SJCRH30 (cell line): ENCODE results near the gene ASXL1. TPM values are rescaled to one million over a fixed set of nuclear protein-coding genes. Genes with fewer than 3 reads are reported as not detected.
"Not testable (repeated sequence)": the region's sequence is repeated elsewhere in the genome, so short reads cannot be mapped to it uniquely, and the experiment has no call there.

Experiments used
- DNase-seq, 2 experiments: peaks; one replicate each; pipeline ENCODE4 v3.0.0-alpha.2; 2015 to 2020
- H3K27ac ChIP-seq: fragments of 250-450 bp; sonication (Bioruptor Pico); 2 replicates; pipeline ENCODE4 v1.5.1; 2020; ENCODE audit warnings: mild to moderate bottlenecking, moderate library complexity
- H3K27me3 ChIP-seq: fragments of 250-450 bp; sonication (Bioruptor Pico); 2 replicates; pipeline ENCODE4 v1.5.1; 2020; ENCODE audit warnings: mild to moderate bottlenecking, moderate library complexity
- H3K36me3 ChIP-seq: fragments of 250-450 bp; sonication (Bioruptor Pico); 2 replicates; pipeline ENCODE4 v1.5.1; 2020; ENCODE audit warnings: mild to moderate bottlenecking, moderate library complexity
- H3K4me1 ChIP-seq: fragments of 250-450 bp; sonication (Bioruptor Pico); 2 replicates; pipeline ENCODE4 v1.5.1; 2020; ENCODE audit warnings: mild to moderate bottlenecking, moderate library complexity
- H3K4me3 ChIP-seq: fragments of 250-450 bp; sonication (Bioruptor Pico); 2 replicates; pipeline ENCODE4 v1.5.1; 2020; ENCODE audit warnings: mild to moderate bottlenecking, moderate library complexity
- H3K9me3 ChIP-seq: fragments of 250-450 bp; sonication (Bioruptor Pico); replicated peaks from 2 replicates; pipeline ENCODE4 v1.5.1; 2020; ENCODE audit warnings: mild to moderate bottlenecking, moderate library complexity
- total RNA-seq: library from RNA; depleted of rRNA; stranded (reverse); fragments of >200 nt; shearing (Covaris generic); gene quantifications from 2 replicates; pipeline ENCODE4 v1.2.3, GENCODE V29; 2014

ASXL1 gene
- total RNA-seq, 1 experiment from 2014 or later, result 56.0 TPM

DNA sequence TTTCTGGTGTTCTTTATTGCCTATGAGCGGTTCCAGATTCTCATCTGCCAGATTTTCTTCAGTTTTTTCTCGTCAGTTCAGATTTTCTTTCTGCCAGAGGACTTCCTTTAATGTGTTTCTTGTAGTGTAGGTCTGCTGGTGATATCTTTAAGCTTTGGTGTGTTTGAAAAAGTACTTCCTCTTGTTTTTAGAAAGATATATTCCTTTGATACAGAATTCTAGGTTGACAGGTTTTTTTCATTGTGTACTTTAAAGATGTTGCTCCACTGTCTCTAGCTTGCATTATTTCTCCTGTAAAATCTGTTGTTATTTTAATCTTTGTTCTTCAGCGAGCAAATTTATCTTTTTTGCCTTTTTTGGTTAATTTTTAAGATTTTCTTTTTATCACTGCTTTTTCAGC is 36.9 kb downstream of the ASXL1 start:
- no peak for DNase-seq
- Histone ChIP-seq H3K4me3 (no peak overlapping the region), H3K36me3 (peaks cover 40% of the 10 kb centered on the region), H3K27ac (no peak overlapping the region), H3K27me3 (no peaks in the 10 kb centered on the region), H3K4me1 (no peaks in the 10 kb centered on the region), H3K9me3 (no peaks in the 10 kb centered on the region; the same call in 1 of the 2 replicates)

DNA sequence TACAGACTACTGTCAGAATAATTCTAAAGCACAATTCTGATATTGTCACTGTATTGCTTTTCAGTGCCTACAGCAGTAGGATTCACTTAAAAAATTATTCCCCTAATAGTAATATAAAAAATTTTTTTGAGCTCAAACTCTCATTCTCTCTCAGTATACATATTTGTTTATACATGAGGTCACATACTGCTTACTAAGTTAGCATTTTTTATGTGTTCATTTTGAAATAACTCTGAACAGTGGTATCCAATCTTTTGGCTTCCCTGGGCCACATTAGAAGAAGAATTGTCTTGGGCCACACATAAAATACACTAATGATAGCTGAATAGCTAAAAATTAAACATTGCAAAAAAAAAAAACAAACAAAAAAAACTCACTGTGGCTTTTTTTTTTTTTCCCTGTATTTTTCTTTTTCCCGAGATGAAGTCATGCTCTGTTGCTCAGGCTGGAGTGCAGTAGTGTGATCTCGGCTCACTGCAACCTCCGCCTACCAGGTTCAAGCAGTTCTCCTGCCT is 38.6 kb downstream of the ASXL1 start:
- H3K4me3 ChIP-seq, result no peak overlapping the region
- H3K27me3 ChIP-seq, result no peaks in the 10 kb centered on the region
- H3K27ac ChIP-seq, result no peak overlapping the region
- DNase-seq, result no peak
- peaks cover 39% of the 10 kb centered on the region for H3K36me3 ChIP-seq
- no peaks in the 10 kb centered on the region for H3K4me1 ChIP-seq
- H3K9me3 ChIP-seq, result no peaks in the 10 kb centered on the region; the same call in 1 of the 2 replicates

DNA sequence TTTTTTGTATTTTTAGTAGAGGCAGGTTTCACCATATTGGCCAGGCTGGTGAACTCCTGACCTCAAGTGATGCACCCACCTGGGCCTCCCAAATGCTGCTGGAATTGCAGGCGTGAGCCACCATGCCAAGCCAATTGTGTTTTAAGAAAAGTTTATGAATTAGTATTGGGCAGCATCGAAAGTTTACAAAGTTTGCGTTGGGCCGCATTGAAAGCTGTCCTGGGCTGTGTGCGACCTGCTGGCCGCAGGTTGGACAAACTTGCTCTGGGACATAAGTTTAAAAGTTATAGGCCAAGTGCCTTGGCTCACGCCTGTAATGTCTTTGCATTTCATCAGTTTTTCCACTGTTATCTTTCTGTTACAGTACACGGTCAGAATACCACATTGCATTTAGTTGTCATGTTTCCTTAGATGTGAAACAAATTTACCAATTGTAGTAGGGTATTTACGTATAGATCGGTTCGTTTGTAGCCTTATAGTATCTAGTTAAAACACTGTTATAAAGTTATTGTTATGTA is 39.5 kb downstream of the ASXL1 start:
- Histone ChIP-seq H3K27me3 (no peaks in the 10 kb centered on the region), H3K27ac (no peak overlapping the region), H3K9me3 (no peaks in the 10 kb centered on the region; the same call in 1 of the 2 replicates), H3K36me3 (peaks cover 38% of the 10 kb centered on the region), H3K4me1 (no peaks in the 10 kb centered on the region), H3K4me3 (no peak overlapping the region)
- no peak for DNase-seq

DNA sequence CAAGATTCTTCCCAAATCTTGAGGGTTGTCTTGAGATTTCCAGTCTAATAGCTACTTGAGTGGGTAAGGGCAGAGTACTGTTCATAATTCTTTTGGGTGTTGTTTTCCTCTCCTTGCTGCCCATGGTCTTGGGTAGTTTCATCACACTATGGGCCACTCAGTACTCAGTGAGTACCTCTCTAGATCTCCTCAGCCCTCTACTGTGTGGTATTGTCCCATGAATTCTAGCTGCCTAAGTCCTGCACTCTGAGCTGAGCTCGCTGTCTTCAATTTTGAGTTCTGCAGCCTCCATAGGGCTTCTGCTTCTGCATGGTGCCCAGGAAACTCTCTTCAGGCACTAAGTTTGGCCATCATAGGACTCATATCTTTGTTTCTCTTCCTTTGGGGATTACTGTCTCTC is 42.3 kb downstream of the ASXL1 start:
- Histone ChIP-seq H3K9me3 (no peaks in the 10 kb centered on the region), H3K27me3 (no peaks in the 10 kb centered on the region), H3K36me3 (peaks cover 17% of the 10 kb centered on the region), H3K4me1 (no peaks in the 10 kb centered on the region), H3K4me3 (no peak overlapping the region), H3K27ac (no peak overlapping the region)
- DNase-seq, result no peak

DNA sequence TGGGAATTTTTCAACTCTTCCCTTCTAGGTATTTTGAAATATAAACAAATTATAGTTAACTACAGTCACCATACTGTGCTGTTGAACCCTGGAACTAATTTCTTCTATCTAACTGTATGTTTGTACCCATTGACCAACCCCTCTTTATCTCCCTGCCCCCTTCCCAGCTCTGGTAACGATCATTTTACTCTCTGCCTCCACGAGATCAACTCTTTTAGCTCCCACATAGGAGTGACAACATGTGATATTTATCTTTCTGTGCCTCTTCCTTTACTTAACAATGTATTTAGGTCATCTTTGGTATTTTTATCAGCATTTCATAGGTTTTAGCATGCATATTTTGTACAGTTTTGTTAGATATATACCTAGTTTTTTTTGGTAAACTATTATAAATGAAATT is 45.9 kb downstream of the ASXL1 start:
- no peak overlapping the region for H3K27ac ChIP-seq
- H3K27me3 ChIP-seq, result no peaks in the 10 kb centered on the region
- DNase-seq, result no peak
- no peak overlapping the region for H3K4me3 ChIP-seq
- no peaks in the 10 kb centered on the region for H3K9me3 ChIP-seq
- H3K36me3 ChIP-seq, result peaks cover 24% of the 10 kb centered on the region
- no peaks in the 10 kb centered on the region for H3K4me1 ChIP-seq

DNA sequence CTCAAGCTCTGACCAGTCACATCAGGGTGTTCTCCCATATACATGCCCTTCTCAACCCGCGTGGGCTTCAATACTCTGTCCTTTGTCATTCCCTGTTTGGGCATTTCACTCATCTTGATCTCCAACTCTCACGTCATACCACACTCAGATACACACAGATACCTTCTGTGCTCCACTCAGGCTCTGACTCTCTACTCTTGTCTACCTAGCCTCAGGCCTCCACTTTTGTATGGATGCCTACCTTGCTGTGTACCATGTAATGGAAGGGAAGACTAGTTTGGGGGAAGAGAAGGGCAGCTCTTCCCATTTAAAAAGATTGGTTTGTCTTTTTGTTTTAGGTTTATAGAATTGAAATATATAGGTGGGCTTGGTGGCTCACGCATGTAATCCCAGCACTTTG is 48.6 kb downstream of the ASXL1 start:
- H3K27me3 ChIP-seq, result no peaks in the 10 kb centered on the region
- no peak overlapping the region for H3K4me3 ChIP-seq
- no peak overlapping the region for H3K27ac ChIP-seq

DNA sequence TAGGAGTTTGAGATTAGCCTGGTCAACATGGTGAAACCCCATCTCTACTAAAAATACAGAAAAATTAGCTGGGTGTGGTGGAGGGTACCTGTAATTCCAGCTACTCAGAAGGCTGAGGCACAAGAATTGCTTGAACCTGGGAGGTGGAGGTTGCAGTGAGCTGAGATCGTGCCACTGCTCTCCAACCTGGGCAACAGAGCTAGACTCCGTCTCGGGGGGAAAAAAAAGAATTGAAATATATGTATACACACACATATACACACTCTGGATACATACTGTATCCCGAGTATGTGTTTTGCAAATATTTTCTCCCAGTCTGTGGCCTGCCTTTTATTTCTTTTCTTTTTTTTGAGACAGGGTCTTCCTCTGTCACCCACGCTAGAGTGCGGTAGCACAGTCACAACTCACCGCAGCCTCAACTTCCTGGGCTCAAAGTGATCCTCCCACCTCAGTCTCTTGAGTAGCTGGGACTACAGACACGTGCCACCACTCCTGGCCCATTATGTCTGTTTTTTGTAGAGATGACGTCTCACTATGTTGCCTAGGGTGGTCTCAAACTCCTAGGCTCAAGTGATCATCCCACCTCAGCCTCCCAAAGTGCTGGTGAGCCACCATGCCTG is 49.1 kb downstream of the ASXL1 start:
- H3K9me3 ChIP-seq, H3K27ac ChIP-seq, H3K4me3 ChIP-seq, DNase-seq, H3K27me3 ChIP-seq, H3K4me1 ChIP-seq: not testable (repeated sequence)
- H3K36me3 ChIP-seq, result peaks cover 16% of the 10 kb centered on the region

More for the DNA sequence above, 48.6 kb downstream of the ASXL1 start:
- Histone ChIP-seq H3K9me3 (no peaks in the 10 kb centered on the region), H3K4me1 (no peaks in the 10 kb centered on the region), H3K36me3 (peaks cover 20% of the 10 kb centered on the region)
- no peak for DNase-seq

DNA sequence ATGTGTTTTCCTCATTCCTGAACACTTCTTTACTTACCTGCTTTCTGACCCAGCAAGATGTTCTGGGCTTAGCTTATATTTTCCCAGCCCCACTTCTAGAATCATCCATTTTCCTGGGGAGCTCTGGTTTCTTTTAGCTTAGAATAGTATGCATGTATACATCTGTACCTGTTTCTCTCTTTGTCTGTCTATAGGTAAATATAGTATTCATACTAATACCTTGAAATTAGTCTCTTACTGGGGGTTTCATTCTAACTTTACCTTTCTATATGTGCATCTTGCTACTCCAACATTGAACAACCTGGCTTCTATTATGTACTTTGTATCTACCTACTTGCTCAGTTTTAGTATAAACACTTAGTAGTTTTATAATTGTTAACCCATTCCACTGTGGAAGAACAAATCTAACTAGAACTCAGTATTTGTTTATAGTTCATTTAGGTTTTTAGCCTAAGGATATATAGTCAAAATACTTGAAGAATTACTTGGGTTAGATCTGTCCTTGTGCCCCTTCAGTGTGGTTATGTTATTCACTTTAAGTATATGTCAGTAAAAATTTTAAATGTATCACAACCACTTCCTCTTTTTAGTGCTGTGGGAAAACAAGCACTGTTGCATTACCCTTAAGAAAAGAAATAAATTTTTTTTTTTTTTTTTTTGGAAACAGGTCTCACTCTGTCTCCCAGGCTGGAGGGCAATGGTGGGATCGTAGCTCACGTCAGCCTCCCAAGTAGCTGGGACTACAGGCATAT is 54.0 kb downstream of the ASXL1 start:
- Histone ChIP-seq H3K4me3 (no peak overlapping the region), H3K27ac (no peak overlapping the region), H3K27me3 (no peaks in the 10 kb centered on the region), H3K36me3 (peaks cover 25% of the 10 kb centered on the region), H3K9me3 (no peaks in the 10 kb centered on the region), H3K4me1 (no peaks in the 10 kb centered on the region)
- no peak for DNase-seq

DNA sequence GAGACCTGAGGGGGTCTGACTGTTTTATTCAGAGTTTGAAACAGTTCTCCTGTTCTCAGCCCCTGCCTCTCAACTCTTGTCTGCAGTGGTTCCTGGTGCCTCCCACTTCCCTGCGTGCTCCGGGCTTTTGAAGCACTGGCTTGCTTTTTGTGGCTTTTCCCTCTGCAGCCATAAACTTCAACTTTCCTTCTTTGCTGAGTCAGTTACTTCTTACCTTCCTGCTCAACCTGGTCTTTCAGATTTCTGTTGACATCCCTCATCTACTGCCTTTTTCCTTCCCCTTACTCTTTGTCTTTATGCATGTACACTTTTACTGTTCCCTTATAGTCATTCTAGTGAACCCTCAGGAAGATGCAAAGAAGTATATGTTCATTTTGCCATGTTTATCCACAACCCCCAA is 57.4 kb downstream of the ASXL1 start:
- Histone ChIP-seq H3K9me3 (no peaks in the 10 kb centered on the region), H3K27ac (no peak overlapping the region), H3K4me3 (no peak overlapping the region), H3K36me3 (peaks cover 20% of the 10 kb centered on the region), H3K4me1 (no peaks in the 10 kb centered on the region), H3K27me3 (no peaks in the 10 kb centered on the region)
- DNase-seq, result no peak

DNA sequence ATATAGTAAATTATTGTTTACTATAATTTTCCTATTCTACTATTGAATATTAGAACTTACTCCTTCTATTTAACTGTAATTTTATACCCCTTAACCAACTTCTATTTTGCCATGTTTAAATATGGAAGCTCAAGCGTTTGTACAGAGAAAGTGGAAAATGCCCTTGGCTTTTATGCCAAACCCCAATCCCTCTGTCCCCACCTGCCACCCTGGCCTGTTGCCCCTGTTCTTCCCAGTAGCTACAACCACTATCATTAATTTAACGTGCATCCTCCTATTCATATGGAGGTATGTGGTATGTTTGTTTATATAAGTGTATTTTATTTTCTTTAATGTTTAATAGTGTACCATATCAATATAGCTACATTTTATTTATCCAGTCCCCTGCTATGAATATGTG is 58.1 kb downstream of the ASXL1 start:
- Histone ChIP-seq H3K4me3 (no peak overlapping the region), H3K4me1 (no peaks in the 10 kb centered on the region)
- no peak for DNase-seq

DNA sequence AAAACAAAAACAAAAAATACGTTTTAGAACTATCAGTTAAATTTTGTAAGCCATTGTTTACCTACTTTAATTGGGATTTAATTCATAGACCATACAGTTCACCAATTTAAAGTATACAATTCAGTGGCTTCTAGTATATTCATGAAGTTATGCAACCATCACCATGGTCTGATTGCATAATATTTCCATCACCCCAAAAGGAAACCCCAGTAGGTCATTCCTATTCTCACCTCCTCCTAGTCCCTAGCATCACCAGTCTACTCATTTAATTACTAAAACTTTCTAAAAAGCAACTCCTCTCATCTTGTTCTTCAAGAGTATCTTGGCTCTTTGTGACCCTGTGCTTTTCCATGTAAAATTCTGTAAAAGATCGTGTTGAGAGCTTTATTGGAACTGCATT is 60.2 kb downstream of the ASXL1 start:
- no peaks in the 10 kb centered on the region for H3K4me1 ChIP-seq
- H3K36me3 ChIP-seq, result peaks cover 20% of the 10 kb centered on the region
- H3K27ac ChIP-seq, result no peak overlapping the region
- no peaks in the 10 kb centered on the region for H3K9me3 ChIP-seq
- no peak overlapping the region for H3K4me3 ChIP-seq
- no peak for DNase-seq
- H3K27me3 ChIP-seq, result no peaks in the 10 kb centered on the region

More for the DNA sequence above, 58.1 kb downstream of the ASXL1 start:
- peaks cover 19% of the 10 kb centered on the region for H3K36me3 ChIP-seq
- no peak overlapping the region for H3K27ac ChIP-seq
- H3K27me3 ChIP-seq, result no peaks in the 10 kb centered on the region
- no peaks in the 10 kb centered on the region for H3K9me3 ChIP-seq

DNA sequence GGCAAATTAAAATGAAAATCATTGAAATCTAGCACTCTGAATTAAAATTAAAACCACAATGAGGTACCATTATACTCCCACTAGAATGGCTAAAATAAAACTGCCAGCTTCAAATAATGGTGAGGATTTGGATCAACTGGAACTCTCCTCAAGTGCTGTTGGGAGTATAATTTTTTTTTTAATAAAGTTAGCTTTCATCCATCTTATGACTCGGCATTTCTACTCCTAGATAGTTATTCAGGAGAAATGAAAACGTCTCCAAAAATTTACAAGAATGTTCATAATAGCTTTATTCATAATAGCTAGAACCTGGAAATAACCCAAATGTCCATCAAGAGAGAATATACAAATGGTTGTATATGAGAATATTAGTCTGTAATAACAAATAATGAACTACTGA is 63.2 kb downstream of the ASXL1 start:
- peaks cover 24% of the 10 kb centered on the region for H3K36me3 ChIP-seq
- H3K9me3 ChIP-seq, result no peaks in the 10 kb centered on the region
- no peak overlapping the region for H3K4me3 ChIP-seq
- no peaks in the 10 kb centered on the region for H3K4me1 ChIP-seq
- no peak for DNase-seq
- no peak overlapping the region for H3K27ac ChIP-seq
- H3K27me3 ChIP-seq, result no peaks in the 10 kb centered on the region

DNA sequence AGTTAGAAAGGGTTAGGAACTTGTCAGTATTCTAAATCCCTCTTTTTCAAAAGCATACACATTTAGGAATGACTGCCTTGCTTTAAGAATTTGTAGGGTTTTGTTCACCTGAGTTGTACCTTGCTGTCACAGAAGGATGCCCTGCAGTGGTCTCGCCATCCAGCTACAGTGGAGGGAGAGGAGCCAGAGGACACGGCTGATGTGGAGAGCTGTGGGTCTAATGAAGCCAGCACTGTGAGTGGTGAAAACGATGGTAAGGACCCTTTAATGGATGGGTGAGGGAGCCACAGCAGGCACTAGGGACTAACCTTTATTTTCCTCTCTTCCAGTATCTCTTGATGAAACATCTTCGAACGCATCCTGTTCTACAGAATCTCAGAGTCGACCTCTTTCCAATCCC is 69.9 kb downstream of the ASXL1 start:
- Histone ChIP-seq H3K27me3 (no peaks in the 10 kb centered on the region), H3K27ac (no peak overlapping the region), H3K9me3 (no peaks in the 10 kb centered on the region), H3K4me1 (no peaks in the 10 kb centered on the region), H3K4me3 (no peak overlapping the region), H3K36me3 (peaks cover 61% of the 10 kb centered on the region)
- no peak for DNase-seq

DNA sequence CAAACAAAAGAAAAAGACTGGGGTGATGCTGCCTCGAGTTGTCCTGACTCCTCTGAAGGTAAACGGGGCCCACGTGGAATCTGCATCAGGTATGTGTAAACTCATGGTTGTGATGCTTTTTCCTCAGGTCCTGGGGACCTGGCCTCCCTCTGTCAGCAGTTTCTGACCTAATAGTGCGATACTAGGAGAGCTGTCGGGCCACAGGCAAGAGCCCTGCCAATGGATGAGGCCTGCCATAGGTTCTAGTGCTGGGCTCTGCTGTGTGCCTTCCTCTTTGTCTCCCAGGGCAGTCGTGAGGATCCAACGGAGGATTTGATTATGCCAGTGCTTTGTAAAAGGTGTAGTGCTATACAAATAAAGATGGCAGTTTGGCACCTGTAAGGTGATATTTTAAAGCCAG is 71.2 kb downstream of the ASXL1 start:
- Histone ChIP-seq H3K27me3 (no peaks in the 10 kb centered on the region), H3K36me3 (peaks cover 75% of the 10 kb centered on the region), H3K4me3 (no peak overlapping the region), H3K4me1 (no peaks in the 10 kb centered on the region), H3K27ac (no peak overlapping the region), H3K9me3 (no peaks in the 10 kb centered on the region)
- no peak for DNase-seq

DNA sequence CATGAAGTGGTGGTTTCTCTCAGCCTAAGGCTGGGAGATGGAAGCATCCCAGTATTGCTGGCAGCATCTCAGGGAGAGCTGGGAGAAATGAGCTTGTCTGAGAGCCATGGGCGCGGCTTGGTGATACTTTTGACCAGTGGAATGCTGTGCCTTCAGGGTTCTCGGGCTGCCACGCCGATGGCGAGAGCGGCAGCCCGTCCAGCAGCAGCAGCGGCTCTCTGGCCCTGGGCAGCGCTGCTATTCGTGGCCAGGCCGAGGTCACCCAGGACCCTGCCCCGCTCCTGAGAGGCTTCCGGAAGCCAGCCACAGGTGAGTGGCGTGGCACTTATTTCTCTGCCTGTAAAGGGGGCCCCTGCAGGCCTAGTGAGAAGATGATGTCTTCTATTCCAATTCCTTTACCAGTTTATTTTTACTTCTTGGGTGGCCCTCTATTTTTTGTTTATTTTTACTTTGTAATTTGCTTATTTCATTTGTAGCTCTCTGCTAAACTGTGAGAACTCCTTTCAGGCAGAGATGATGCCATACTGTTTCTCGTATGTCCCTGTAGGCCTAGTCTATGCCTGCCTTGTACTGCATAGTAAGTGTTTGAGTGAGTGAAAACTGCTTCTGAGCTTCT is 71.7 kb downstream of the ASXL1 start:
- Histone ChIP-seq H3K4me3 (no peak overlapping the region), H3K27me3 (no peaks in the 10 kb centered on the region), H3K9me3 (no peaks in the 10 kb centered on the region), H3K36me3 (peaks cover 77% of the 10 kb centered on the region), H3K27ac (no peak overlapping the region), H3K4me1 (no peaks in the 10 kb centered on the region)
- no peak for DNase-seq
